Head of caudate nucleus (tissue), 42 donors: ENCODE data around the gene GAK.
"Not testable (repeated sequence)": the region's sequence is repeated elsewhere in the genome, so short reads cannot be mapped to it uniquely, and the experiment has no call there.

Experiments used
- DNase-seq, 42 donors: peaks; one replicate each; pipeline versions ENCODE4 v3.0.0 to v3.0.0-alpha.2; 2020 to 2021; ENCODE audit warnings: mixed read lengths in 7 of 42
- intact Hi-C: fragments of 100-400 bp; cut with DNase I; formaldehyde crosslinking; loops from one replicate; pipeline ENCODE4 v1.15.0; 2022

Gene GAK

GRCh38 chr4:820230-821172 lies 111.6 kb downstream of the GAK start:
- peak in 6 of 42 donors; percentile 1 to 18 (median 8) for DNase-seq
- intact Hi-C loops, result no loop called here

DNA sequence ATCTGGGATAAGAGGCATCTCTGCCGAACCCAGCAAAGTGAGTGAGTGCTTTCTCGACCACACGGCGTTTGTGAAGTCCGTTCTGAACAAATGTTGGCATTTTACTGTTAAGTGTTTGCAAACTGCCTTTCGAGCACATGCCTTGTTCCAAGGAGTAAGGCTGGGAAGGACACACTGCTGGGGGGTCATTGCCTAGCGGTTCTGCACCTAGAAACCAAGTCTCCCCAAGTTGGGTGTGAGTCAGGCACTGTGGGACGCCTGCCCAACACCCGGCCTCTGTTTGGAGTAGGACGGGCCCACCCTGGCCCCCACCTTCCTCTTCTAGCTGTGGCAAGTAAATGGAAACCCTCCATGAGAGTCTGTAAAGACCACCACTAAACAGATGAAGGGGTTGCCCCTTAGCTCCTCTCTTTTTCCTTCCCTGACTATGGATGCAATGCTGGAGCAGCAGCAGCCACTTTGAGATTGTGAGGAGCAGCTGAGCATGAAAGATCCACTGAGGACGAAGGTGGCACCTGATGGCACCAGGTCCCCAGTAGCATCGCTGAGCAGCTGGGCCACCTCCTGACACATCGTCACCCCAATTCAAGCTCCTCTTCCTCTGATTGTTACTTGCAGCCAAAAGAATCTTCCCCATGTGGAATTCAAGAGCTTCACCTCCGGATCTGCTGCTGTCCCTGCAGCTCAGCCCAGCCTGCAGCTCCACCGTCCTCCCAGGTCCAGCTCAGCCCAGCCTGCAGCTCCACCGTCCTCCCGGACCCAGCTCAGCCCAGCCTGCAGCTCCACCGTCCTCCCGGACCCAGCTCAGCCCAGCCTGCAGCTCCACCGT lies 112.5 kb downstream of the GAK start:
- intact Hi-C loops, result no loop called here
- peak in 4 of 42 donors; percentile 2 to 22 (median 12) for DNase-seq

DNA sequence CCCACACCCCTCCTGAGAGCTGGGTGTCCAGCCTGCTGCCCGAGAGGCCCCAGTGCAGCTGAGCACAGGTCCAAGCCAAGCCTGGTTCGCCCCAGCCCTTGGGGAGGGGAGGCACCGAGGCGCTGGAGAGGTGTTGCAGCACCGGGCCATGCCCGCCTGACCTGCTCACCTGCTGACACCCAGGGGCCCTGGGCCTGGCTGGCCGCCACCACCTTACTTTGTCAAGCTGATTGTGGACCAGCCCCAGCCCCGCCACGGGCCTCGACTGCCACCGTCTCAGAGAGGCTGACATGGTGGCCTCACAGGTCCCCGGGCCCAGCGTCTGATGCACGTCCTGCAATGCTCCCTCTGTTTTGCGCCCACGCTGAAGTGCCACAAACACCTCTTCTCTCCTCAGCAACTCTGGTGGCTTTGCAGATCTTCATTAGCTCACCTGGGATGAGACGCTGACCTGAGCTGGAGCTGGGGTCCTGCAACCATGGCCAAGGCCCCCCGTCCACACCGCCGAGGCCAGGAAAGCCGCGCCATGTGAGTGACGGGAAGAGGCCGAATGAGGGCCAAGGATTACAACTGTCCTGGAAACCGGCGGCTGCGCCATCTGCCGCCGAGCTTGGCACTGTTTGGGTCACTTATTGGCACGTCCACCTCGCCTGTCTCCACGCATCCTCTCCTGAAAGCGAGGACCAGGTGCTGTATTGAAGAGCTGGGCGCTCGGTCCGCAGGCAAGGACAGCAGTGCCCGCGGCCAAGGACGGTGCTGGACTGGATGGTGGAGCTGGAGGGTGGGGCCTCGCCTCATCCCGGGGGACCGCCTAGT lies 113.8 kb downstream of the GAK start:
- peak in 5 of 42 donors; percentile 5 to 27 (median 12) for DNase-seq
- intact Hi-C loops, result no loop called here

DNA sequence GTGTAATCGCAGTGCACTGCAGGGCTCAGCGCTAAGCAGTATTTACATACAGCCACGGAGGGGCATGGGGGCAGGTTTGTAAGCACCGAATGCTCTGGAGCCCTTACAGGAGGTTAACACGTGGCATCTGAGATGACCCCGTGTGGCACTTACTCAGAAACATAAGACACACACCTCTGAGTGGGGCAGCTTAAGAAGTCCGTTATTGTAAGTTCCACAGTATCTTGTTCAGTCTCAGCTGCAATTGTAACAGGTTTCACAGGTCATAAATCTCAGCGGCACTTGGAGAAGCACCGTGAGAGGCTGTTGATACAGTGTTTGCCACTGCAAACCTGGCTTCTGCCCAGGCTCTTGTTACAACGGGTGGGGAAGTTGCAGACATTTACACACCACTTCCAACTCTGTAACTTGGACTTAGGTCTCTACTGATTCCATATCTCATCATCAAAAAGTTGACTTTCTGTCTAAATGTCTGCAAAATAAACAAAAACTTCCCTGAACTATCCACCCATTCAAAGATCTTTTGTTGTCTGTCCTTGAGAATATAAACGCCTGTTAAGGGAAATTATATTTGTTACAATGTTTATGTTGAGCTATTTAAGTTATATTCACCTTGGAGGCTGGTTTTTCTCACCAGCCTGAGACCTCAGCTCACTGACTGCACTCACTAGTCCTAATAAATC lies 116.5 kb downstream of the GAK start:
- intact Hi-C loops, result no loop called here
- DNase-seq, result peak in 1 of 42 donors; percentile 5

DNA sequence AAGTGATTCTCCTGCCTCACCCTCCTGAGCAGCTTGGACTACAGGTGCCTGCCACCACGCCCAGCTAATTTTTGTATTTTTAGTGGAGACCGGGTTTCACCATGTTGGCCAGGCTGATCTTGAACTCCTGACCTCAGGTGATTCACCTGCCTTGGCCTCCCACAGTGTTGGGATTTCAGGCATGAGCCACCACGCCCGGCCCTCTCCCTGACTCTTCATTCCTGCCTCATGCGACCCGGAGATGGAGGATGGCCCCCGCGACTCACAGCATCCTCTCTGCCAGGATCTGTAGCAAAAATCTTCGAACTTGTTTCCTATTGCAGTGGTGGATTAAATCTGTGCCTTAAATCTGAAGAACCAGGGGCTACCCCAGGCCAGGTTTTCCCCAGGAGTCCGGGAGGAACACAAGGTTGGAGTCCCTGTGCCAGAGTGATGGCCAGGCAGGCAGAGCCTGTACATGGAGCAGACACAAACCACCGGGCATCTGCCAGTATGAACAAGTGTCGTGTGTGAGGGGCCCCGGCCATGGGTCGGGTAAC lies 117.7 kb downstream of the GAK start:
- DNase-seq, result no peak
- intact Hi-C loops, result no loop called here

DNA sequence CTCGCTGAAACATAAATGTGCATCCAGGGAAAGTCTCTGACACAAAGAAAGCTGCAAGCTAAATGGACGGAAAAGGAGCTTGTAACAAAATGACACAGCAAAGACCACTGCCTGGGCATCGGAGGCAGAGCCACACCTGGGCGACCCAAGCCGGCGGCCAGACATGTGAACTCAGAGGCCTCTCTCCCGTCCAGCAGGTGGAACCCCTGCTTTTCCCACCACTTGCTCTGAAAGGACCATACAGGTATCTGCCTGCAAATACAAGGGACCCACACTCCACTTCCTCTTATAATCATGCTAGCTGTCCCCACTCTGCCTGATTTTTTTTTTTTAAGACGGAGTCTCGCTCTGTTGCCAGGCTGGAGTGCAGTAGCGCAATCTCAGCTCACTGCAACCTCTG lies 118.2 kb downstream of the GAK start:
- intact Hi-C loops, result no loop called here

GRCh38 chr4:808860-809570 lies 123.1 kb downstream of the GAK start:
- intact Hi-C loops, result no loop called here
- DNase-seq, result no peak

More for the DNA sequence above, 118.2 kb downstream of the GAK start:
- no peak for DNase-seq

- intact Hi-C loops, result no loop called here
Observed at GRCh38 chr4:807792-808191, 124.3 kb downstream of the GAK start.

GRCh38 chr4:806979-807378 lies 125.1 kb downstream of the GAK start:
- intact Hi-C loops, DNase-seq: not testable (repeated sequence)

More at GRCh38 chr4:807792-808191, 124.3 kb downstream of the GAK start:
- no peak for DNase-seq

- intact Hi-C loops, result no loop called here
- peak in 26 of 42 donors; percentile 40 to 79 (median 66) for DNase-seq
Observed at GRCh38 chr4:804804-805203, 127.3 kb downstream of the GAK start.

GRCh38 chr4:803884-804283 lies 128.2 kb downstream of the GAK start:
- DNase-seq, result peak in 15 of 42 donors; percentile 45 to 75 (median 65)
- intact Hi-C loops, result no loop called here

DNA sequence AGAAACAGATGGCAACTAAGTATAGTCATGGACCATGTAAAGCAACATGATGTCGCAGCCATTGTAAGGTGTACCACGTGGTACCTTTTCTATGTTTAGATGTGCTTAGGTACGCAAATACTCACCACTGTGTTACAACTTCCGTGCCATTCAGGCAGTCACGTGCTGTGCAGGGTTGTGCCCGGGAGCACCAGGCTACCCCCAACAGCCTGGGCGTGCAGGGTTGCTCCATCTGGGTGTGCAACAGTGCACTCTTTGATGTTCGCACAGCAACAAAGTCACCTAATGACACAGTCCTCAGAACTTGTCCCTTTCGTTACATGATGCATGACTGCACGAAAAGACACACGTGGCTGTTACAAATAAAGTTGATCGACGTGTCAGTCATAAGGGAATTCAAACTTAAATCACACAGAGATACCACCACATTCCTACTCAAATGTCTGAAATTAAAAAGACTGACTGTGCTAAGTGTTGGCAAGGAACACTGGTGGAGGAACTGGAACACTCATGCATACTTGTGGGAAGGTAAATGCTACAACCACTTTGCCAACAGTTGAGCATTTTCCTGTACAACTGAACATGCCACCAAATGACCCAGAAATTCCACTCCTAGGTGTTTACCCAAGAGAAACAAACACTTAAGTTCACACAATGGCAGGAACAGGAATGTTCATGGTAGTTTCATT lies 130.5 kb downstream of the GAK start:
- intact Hi-C loops, result no loop called here
- no peak for DNase-seq
